Ecto neural progenitor cell (in vitro differentiated cells): ENCODE data around the gene FBXW10B.
"Not testable (repeated sequence)": the region's sequence is repeated elsewhere in the genome, so short reads cannot be mapped to it uniquely, and the experiment has no call there.

ENCODE experiments used
- DNase-seq: peaks from one replicate; pipeline ENCODE4 v3.0.0-alpha.2; 2018; ENCODE audit warnings: low spot score

FBXW10B gene

DNA sequence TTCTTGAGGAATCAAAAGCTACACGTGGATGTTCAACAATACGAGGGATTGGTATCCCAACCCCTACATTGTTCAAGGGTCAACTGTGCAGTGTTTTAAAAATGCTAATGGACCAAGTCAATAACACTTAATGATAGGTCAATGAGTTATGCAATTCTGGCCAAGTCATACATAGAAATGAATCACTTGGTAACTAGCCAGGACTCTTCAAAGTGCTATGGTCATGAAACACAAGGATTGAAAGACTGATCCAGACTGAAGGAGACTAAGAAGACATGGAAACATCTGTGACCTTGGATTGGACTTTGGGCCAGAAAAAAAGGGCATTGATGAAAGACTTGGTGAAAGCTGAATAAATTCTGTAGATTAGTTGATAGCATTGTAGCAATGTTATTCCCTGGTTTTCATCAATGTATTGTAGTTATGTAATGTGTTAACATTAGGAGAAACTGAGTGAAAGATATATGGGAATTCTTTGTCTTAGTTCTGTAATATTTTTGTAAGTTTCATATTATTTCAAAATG lies 11.5 kb upstream of the FBXW10B start:
- DNase-seq: not testable (repeated sequence)

DNA sequence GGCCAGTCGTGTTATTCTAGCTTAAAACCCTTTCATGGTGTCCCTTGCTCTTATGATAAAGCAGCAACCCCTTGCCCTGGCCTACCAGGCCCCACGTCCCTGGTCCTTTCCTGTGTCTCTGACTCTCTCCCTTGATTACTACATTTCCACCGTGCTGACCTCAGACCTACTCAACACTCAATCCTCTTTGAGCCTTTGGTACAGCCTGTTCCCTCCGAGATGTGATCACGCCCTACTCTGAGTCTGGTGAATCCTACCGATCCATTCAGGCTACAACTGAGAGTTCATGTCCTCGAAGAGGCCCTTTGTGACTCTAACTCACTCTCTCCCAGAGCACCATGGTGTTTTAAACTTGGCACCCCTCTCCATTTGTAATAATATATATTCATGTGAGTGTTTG lies 10.5 kb upstream of the FBXW10B start:
- DNase-seq: not testable (repeated sequence)

DNA sequence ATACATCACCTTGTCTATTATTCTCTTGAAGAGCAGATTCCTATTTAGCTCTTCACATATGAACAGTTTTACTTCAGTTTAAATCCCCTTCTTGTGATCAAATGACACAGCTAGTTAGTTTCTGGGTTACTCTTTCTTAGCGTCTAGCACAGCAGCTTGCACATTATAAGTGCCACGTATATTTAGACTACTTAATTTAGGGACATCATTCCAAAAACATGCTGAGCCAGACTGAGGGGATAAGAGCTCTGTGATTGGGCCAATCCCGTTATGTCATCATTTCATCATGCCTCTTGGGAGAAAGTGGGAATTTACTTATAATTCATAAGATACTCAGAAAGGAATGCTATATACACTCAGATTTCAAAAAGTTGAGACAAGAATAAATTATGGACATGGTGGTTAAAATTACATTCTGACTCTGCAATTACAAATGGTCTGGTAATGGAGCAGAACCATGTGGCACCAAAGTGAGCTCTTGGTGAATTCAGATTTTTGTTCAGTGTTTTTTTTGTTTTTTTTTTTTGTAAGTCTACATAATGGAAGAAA lies 4.2 kb upstream of the FBXW10B start:
- not testable (repeated sequence) for DNase-seq

DNA sequence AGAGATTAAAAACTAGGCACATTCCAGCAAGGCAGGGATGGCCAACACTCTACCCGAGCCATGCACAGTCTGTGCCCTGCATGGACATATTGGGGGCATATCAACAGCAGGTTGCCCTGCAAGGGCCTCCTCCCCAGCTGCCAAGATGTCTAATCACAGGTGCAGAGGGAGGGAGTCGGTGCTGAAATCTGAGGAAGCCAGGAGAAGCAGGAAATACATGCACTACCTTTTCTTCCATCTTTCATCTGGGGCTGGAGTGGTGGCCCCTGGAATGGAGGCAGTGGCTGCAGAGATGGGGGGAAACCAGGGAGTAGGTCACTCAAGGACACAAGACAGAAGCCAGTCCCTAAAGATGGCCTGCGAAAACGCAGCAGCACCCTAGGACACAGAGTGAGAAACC lies 3.8 kb upstream of the FBXW10B start:
- DNase-seq: not testable (repeated sequence)

DNA sequence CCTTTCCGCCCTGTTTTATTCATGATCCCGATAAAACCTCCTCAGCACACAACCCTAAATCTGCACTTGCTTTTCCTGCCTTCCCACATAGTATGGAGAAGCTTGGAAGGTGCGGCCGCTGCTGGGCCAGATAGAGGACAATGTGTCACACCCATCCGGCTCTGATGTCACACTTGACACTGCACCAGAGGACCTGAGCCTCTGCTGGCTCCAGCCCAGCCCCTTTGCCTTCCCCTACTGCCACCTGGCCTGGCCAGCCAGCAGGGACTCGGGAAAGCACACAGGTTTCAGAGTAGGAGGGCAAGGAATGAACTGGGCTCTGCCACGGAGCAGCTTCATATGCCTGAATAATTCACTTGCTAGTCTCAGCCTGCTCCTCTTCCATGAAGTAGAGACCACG lies 2.6 kb upstream of the FBXW10B start:
- DNase-seq: not testable (repeated sequence)

DNA sequence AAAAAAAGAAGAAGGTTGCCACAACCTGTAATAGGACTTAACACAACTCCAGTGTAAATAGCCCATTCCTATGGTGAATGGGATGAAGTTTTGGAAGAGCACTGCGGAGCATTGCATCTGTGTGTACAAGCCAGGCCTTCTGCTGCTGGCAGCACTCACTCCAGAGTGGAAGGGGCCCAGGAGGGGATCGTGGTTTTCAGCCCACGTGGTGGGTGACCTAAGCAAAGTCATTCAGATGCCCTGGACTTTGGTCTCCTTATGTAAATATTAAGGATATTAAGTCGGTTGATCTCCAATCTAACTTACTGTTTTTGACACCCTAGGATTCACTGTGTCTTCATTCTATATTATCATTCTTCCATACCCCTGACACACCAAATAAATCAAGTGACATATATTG lies 2.7 kb downstream of the FBXW10B start:
- not testable (repeated sequence) for DNase-seq

DNA sequence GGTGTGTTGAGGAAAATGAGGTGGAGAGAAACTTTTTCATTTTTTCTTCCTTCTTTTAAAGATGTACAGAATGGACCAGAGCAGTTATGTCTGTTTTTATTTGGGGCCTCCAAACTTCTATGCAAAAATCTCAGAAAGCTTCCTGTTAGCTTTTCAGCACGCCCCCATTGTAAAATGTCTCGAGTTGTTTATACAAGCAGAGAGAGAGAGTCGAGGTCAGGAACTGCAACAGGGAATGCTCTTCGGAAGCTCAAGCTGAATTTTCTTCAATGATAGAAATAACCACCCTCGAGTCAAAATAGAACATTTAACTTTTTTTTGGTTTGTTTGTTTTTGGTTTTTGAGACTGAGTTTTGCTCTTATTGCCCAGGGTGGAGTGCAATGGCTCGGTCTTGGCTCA lies 3.7 kb downstream of the FBXW10B start:
- DNase-seq: not testable (repeated sequence)

DNA sequence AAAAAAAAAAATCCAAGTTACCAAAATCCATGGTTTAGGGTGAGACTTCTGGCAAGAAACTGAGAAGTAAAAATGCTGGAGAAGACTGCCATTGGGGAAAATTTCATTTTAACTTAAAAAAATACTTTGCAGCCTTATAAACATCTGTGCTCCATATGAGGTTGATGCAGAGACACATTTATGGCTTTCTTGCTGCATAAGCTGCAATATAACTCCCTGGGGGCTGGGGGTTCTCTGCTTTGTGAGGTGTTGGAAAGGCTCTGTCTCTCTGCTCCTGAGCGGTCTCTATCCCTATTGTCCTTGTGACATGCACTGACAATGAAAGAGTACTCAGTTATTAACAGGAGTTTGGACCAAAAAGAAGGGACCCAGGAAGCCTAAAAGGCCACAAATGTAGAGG lies 6.4 kb downstream of the FBXW10B start:
- not testable (repeated sequence) for DNase-seq

DNA sequence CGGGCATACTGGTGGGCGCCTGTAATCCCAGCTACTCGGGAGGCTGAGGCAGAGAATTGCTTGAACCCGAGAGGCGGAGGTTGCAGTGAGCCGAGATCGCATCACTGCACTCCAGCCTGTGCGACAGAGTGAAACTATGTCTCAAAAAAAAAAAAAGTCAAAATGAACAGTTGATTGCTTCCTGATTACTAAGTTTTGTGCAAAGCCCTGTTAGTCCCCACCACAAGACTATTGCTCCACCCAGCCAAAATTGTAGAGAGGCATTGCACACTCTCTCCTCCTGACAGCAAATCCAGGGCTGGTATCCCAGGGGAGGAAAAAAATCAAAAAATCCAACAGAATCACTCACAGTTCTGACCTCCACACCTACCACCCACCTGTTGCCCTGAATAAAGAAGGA lies 26.5 kb downstream of the FBXW10B start:
- not testable (repeated sequence) for DNase-seq

DNA sequence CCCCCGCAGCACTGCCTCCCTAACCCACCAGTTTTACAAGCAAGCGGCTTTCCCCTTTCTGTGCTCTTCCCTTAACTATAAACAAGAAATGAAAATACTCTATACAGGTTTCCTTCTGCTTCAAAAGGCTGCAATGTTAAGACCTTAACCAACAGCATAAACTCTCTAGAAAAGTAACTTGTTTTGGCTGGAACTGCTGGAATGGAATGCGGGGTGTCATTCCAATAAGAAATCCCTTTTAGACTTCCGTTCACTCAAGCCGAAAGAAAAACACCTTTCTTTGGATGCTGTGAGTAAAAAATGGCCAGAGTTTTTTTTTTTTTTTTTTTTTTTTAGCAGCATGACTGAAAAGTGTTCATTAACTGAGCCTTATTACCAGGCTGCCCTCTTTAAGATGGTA lies 27.5 kb downstream of the FBXW10B start:
- DNase-seq: not testable (repeated sequence)

DNA sequence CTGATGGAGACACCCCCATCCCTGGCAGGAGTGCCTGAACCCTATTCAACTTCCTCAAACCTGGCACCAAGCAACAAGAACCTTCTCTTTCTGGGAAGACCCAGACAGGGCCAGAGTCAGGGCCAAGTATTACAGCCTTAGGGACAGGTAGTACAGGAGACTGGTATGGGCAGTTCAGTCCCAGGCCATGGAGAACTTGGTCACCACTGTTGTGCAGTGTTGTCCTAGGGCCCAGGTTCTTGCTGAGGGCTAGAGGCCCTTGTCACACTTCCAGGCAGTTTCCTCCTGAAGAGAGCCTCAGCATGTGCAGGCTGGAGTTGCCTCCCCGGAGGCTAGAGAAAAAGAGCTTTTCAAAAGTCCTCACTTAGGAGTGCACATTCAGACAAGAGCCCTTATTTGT lies 28.7 kb downstream of the FBXW10B start:
- DNase-seq: not testable (repeated sequence)

DNA sequence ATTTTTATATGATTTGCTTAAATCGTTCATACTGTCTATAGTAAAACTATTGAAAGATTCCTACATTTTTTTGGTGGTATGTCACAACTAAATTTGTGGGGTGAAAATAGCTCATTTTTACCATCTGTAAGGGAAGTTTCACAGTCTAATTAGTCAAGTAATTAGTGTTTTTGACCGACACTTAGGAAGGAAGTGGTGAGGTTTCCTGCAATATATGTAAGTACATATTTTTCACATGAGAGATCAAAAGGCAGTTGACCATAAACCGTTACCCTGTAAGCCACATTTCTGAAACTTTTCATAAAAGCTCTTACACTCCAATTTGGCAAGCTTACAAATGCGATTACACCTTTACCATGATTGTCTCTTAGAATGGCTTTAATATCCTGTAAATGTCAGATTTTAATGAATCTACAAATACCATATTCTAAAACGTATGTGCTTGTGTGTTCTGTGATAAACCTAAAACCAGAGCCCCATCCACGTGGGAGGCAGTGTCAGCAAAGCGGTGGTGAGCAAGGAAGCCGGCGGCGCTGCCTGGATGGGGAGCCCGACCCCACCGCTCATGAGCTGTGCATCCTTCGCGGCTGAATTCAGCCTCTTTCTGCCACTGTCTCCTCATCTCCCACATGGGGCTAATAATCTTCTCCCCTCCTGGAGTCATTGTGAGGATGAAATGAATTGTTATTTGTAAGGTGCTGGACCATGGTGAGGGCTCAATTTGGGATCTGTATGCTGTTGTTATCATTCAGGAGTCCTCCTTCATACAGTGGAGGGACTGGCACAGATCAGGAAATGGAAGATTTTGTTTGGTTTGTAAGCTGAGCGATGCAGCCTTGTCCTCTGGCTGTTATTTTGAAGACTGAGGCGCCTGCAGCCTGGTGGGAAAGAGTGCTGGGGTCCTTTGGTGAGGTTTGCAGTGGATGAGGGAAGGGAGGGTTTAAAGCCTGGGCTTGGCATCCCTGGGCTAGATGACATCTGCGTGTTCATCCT lies 29.7 kb downstream of the FBXW10B start:
- DNase-seq: not testable (repeated sequence)

DNA sequence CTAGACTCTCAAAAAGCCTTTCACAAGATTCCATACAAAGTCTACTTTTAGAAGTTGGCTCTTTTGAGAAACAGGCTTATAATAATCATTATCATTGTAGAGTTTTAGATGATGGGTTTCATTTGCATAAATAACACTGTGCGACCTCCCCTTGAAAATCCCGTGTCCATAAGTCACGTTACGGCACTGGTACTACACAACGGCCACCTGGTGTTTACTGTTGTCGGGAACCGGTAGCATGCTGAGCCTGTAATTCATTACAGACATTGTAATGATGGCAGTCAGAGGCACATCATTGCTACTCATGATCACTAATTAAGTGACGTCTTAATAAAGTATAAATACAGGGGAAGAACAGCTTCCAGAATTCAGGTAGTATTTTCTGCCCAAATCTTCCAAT lies 31.5 kb downstream of the FBXW10B start:
- not testable (repeated sequence) for DNase-seq

DNA sequence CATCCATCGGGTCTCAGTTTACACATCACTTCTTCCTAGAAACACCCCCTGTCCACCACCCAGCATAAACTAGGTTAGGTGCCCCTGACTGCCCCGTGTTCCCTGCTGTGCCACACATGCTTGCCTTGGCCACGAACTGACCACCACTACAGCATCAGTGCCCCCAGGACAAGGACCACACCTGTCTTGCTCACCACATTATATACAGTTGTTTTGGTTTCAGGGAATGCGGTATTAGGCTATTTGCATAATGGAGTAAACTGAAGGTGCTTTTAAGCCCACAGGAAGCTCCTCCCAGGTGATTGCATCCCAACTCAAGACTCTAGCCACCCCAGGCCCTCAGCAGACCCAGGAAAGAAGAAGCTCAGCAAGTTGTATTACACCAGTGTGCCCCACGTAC lies 36.2 kb downstream of the FBXW10B start:
- DNase-seq: not testable (repeated sequence)

DNA sequence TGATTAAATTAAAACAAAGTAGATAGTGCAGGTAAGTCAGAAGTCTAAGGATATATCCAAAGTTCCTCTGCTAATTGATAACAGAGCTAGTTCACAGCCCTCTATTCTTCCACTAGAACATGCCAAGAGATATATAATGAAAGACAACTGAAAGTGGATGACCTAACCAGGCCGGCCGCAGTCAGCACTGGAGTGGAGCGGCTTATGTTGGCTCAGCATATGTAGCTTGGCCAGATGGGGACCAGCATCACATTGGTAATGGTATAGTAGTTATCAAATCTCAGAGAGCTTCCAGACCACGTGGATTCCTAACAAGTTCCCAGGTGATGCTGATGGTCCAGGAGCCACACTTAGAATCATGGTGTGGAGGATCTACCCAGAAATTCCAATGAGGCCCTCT lies 38.0 kb downstream of the FBXW10B start:
- DNase-seq: not testable (repeated sequence)

DNA sequence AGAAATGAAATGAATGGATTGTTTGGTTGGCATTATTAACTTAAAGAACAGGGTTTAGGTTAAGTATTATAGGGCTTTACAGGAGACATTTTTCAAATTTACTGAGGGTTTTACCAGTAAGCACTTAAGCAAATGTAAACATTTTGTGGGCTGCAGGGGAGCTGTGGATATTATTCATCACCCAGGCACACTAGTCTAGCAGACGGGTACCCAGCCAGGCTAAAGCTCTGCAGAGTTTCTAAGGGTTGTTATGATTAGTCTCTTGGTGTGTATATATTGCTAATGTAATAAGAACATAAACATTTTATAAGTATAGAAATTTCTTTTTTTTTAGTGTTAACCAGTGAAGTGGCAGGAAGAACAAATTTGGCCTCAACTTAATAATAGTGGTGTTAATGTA lies 42.7 kb downstream of the FBXW10B start:
- not testable (repeated sequence) for DNase-seq

DNA sequence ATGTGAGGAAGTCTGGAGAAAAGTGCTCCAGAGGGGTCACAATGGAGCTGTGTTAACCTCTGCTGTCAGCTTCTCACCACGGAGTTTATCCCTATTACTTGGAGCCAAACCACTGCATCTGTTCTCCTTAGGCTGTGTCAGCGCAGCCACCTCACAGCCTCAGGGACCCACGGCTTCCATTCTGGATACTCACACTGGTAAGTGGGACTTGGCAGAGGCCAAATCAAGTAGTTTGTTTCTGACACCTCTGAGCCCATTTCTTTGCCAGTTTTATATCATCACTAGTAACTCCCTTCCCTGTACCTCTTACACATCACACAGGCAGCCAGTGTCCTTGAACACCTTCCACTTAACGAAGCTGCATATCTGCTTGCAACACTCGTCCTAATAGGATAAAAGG lies 44.8 kb downstream of the FBXW10B start:
- not testable (repeated sequence) for DNase-seq

DNA sequence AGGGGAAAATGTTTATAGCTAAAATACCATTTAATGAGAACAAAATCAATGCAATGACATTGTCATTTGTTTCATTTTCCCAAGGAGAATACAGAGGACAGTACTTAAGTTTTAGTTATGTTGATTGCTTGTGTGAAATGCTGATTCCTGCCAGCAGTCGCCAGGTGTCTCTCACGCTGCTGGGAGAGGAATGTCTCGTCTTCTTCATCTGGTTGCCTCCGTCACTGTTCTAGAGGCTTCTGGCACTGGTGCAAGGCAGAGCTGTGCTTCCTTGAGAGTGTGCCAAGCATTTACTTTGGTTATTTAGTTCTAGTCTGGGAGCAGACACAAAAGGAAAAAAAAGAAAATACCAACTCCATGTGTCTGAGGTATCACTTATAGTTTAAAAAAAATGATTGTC lies 45.6 kb downstream of the FBXW10B start:
- DNase-seq: not testable (repeated sequence)
